Hippocampal formation (tissue), 2 donors: Measurements from ENCODE around the gene UPK3A.

Experiments used
- DNase-seq, 2 donors: peaks; one replicate each; lab custom pipeline; 2025; lab: John Stamatoyannopoulos, UW

The UPK3A gene

GRCh38 chr22:45284705-45285262, at the start of gene UPK3A:
Gene UPK3A, plus strand, starts transcription at chr22:45284949. Its CDS starts 65 bp downstream, at chr22:45285014.
- no peak for DNase-seq

- no peak for DNase-seq
Measured at GRCh38 chr22:45235101-45235777, 49.5 kb upstream of the UPK3A start.

- no peak for DNase-seq
Measured at GRCh38 chr22:45235851-45236342, 48.9 kb upstream of the UPK3A start.

GRCh38 chr22:45237065-45237990, 47.4 kb upstream of the UPK3A start:
- no peak for DNase-seq

- DNase-seq: no peak
Measured at GRCh38 chr22:45238076-45238956, 46.4 kb upstream of the UPK3A start.

GRCh38 chr22:45238957-45239680, 45.6 kb upstream of the UPK3A start:
- DNase-seq: no peak

GRCh38 chr22:45239681-45240051, 45.1 kb upstream of the UPK3A start:
- DNase-seq: no peak

- no peak for DNase-seq
Measured at GRCh38 chr22:45240104-45240809, 44.5 kb upstream of the UPK3A start.

GRCh38 chr22:45240810-45241631, 43.7 kb upstream of the UPK3A start, which contains the start of gene KIAA0930:
Gene KIAA0930, minus strand, starts transcription at chr22:45240894. Its CDS starts 191 bp downstream, at chr22:45240703.
- peak; percentile 66 to 76 for DNase-seq

- DNase-seq: peak; percentile 30 to 71
Measured at GRCh38 chr22:45242778-45243191, 42.0 kb upstream of the UPK3A start.

GRCh38 chr22:45244916-45245315, 39.8 kb upstream of the UPK3A start:
- DNase-seq: no peak

- DNase-seq: no peak
Measured at GRCh38 chr22:45246060-45246985, 38.4 kb upstream of the UPK3A start.

- no peak for DNase-seq
Measured at GRCh38 chr22:45248832-45249561, 35.8 kb upstream of the UPK3A start.

- DNase-seq: no peak
Measured at GRCh38 chr22:45251825-45252224, 32.9 kb upstream of the UPK3A start.

- DNase-seq: no peak
Measured at GRCh38 chr22:45253039-45253641, 31.6 kb upstream of the UPK3A start.

- DNase-seq: no peak
Measured at GRCh38 chr22:45254388-45254787, 30.4 kb upstream of the UPK3A start.

GRCh38 chr22:45254789-45255278, 29.9 kb upstream of the UPK3A start:
- DNase-seq: no peak
